Breast epithelium (tissue), 3 donors: Measurements from ENCODE around the gene TMEM120A.

Source experiments
- POLR2A ChIP-seq: fragments of 450-650 bp; IDR thresholded peaks from one replicate; pipeline ENCODE4 v1.6.1; 2016; ENCODE audit warnings: antibody characterized with exemption, mild to moderate bottlenecking, moderate library complexity
- POLR2AphosphoS5 ChIP-seq, 3 donors: sonication (generic); formaldehyde crosslinking; IDR thresholded peaks; one replicate each; pipeline ENCODE4 v1.6.1; 2017; ENCODE audit warnings: antibody characterized with exemption in 3 of 3
- TF ChIP-seq, protein P1 (sequence below), 3 donors: fragments of 450-650 bp; IDR thresholded peaks; one replicate each; pipeline ENCODE4 v1.5.1; 2016 to 2017; ENCODE audit warnings: antibody characterized with exemption in 3 of 3, mild to moderate bottlenecking in 3 of 3, moderate library complexity in 3 of 3

DNA sequence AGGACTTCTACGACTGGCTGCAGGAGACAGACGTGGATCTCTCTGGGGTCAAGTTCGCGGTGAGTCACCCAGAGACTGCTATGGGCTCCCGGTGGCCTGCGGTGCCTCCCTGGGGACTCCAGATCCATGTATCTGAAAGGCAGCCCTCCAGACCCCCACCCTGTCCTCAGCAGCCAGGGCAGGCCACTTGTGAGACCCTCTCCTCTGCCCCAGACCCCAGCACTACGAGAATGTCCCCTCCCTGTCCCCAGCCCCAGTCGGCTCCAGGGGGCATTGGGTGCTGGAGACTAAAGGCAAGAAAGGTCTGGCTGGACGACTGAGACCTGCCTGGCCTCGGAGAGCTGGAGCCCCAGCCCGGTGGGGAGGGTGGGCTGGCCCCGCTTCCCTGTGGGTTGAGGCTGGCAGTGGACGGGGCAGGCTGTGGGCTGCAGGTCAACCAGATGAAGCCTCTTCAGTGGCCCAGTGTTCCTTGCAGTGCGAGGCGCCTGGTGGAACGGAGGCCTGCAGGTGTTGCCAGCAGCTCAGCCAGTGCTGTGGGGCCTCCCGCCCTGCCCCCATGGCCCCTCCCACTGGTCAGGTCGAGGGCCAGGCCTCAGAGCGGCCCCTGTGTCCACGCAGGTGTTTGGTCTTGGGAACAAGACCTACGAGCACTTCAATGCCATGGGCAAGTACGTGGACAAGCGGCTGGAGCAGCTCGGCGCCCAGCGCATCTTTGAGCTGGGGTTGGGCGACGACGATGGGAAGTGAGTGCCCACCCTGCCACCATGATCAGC is 13.8 kb downstream of the TMEM120A start:
- no peak for TF ChIP-seq POLR2A
- TF ChIP-seq, protein P1, sequence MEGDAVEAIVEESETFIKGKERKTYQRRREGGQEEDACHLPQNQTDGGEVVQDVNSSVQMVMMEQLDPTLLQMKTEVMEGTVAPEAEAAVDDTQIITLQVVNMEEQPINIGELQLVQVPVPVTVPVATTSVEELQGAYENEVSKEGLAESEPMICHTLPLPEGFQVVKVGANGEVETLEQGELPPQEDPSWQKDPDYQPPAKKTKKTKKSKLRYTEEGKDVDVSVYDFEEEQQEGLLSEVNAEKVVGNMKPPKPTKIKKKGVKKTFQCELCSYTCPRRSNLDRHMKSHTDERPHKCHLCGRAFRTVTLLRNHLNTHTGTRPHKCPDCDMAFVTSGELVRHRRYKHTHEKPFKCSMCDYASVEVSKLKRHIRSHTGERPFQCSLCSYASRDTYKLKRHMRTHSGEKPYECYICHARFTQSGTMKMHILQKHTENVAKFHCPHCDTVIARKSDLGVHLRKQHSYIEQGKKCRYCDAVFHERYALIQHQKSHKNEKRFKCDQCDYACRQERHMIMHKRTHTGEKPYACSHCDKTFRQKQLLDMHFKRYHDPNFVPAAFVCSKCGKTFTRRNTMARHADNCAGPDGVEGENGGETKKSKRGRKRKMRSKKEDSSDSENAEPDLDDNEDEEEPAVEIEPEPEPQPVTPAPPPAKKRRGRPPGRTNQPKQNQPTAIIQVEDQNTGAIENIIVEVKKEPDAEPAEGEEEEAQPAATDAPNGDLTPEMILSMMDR (IDR thresholded peaks at IDR 0.05) = no peak
- TF ChIP-seq POLR2AphosphoS5 (IDR thresholded peaks at IDR 0.05) = no peak
